Transverse colon (tissue), 4 donors: ENCODE results near the gene ALKBH5. TPM values are rescaled to one million over a fixed set of nuclear protein-coding genes. Genes with fewer than 3 reads are reported as not detected.

Source experiments
- DNase-seq: peaks from one replicate; pipeline ENCODE4 v3.0.0-alpha.2; 2019
- H3K27ac ChIP-seq, 4 donors: fragments of 200-600 bp; sonication (generic); 2 replicates each; pipeline ENCODE4 v1.5.1; 2016 to 2018; ENCODE audit warnings: inconsistent platforms in 4 of 4
- H3K27me3 ChIP-seq: fragments of 200-600 bp; sonication (generic); 2 replicates; pipeline ENCODE4 v1.5.1; 2017; ENCODE audit warnings: inconsistent platforms
- H3K36me3 ChIP-seq, 4 donors: fragments of 200-600 bp; sonication (generic); 2 replicates each; pipeline ENCODE4 v1.5.1; 2017 to 2019; ENCODE audit warnings: inconsistent platforms in 4 of 4
- H3K4me1 ChIP-seq, 4 donors: fragments of 200-600 bp; sonication (generic); 2 replicates each; pipeline ENCODE4 v1.5.1; 2017 to 2020; ENCODE audit warnings: inconsistent platforms in 4 of 4
- H3K4me3 ChIP-seq, 4 donors: fragments of 200-600 bp; sonication (generic); 1 replicate in 1 of 4; 2 replicates in 3 of 4; pipeline versions ENCODE4 v1.5.1 to v1.6.1; 2017 to 2019; ENCODE audit warnings: inconsistent platforms in 4 of 4
- H3K9me3 ChIP-seq, 2 donors: fragments of 200-600 bp; sonication (generic); 2 replicates each; pipeline ENCODE4 v1.5.1; 2017 to 2019; ENCODE audit warnings: inconsistent platforms in 2 of 2
- CTCF ChIP-seq, 5 experiments: fragments of 200-600 bp in 3 of 5; fragments of 450-650 bp in 2 of 5; sonication (generic) in 3 of 5; IDR thresholded peaks; 1 replicate in 2 of 5; 2 replicates in 3 of 5; pipeline ENCODE4 v1.5.1; 2016 to 2017; ENCODE audit warnings: antibody characterized with exemption in 5 of 5, inconsistent platforms in 3 of 5, mild to moderate bottlenecking in 2 of 5, moderate library complexity in 1 of 5
- EP300 ChIP-seq: sonication (generic); formaldehyde crosslinking; IDR thresholded peaks from one replicate; pipeline ENCODE4 v1.6.1; 2017; ENCODE audit warnings: antibody characterized with exemption, low read depth
- POLR2A ChIP-seq: fragments of 450-650 bp; IDR thresholded peaks from one replicate; pipeline ENCODE4 v1.6.1; 2016; ENCODE audit warnings: antibody characterized with exemption, mild to moderate bottlenecking, moderate library complexity
- POLR2AphosphoS5 ChIP-seq, 3 donors: sonication (generic); formaldehyde crosslinking; IDR thresholded peaks; one replicate each; pipeline ENCODE4 v1.6.1; 2016; ENCODE audit warnings: antibody characterized with exemption in 3 of 3
- WGBS, 2 donors: methylation state at CpG; one replicate each; pipeline ENCODE4 v1.1.5; 2018; ENCODE audit warnings: low coverage in 1 of 2; 5-methylcytosine and 5-hydroxymethylcytosine counted together
- in situ Hi-C, 4 donors: fragments of 200-750 bp; cut with MboI; loops; one replicate each; pipeline versions ENCODE4 v1.15.0 to v1.15.1; 2017; ENCODE audit warnings: low sequenced_read_pairs in 3 of 4, low pct_ligation_motif_present in 1 of 4, low pct_unique_long_range_greater_than_20kb in 1 of 4
- intact Hi-C: fragments of 100-400 bp; cut with DNase I; formaldehyde crosslinking; loops from one replicate; pipeline ENCODE4 v1.15.1; 2023; ENCODE audit warnings: low total_unique reads
- total RNA-seq, 4 donors: library from RNA; depleted of rRNA; stranded (reverse); fragments of >200 nt; gene quantifications; one replicate each; pipeline ENCODE4 v1.1.0, GENCODE V29; 2016

ALKBH5 gene
- total RNA-seq, 4 donors from 2014 or later, result 69.2 to 109 (median 88.4) TPM

GRCh38 chr17:18160128-18160856 lies 23.3 kb upstream of the ALKBH5 start:
- intact Hi-C loops (no loop called here), in situ Hi-C loops (no loop called here)
- H3K36me3 ChIP-seq, result no peaks in the 10 kb centered on the region
- no peaks in the 10 kb centered on the region for H3K27me3 ChIP-seq
- no peak for DNase-seq
- no peak for TF ChIP-seq CTCF (IDR thresholded peaks at IDR 0.05)
- no peak for TF ChIP-seq EP300
- TF ChIP-seq POLR2A, result no peak
- TF ChIP-seq POLR2AphosphoS5 (IDR thresholded peaks at IDR 0.05), result no peak
- H3K4me3 ChIP-seq, result no peak overlapping the region
- 64 to 83% methylated on average over 2 to 5 of the region's 5 CpGs for WGBS, 2 donors
- peaks cover 5 to 6% (median 5%) of the 10 kb centered on the region in 4 donors for H3K4me1 ChIP-seq
- no peaks in the 10 kb centered on the region for H3K9me3 ChIP-seq
- no peak overlapping the region for H3K27ac ChIP-seq

GRCh38 chr17:18161207-18162145 lies 22.2 kb upstream of the ALKBH5 start:
- Histone ChIP-seq H3K4me1 (peaks cover 5 to 6% (median 5%) of the 10 kb centered on the region in 4 donors), H3K27ac (no peak overlapping the region), H3K4me3 (no peak overlapping the region), H3K36me3 (no peaks in the 10 kb centered on the region), H3K27me3 (no peaks in the 10 kb centered on the region), H3K9me3 (no peaks in the 10 kb centered on the region)
- 78% methylated on average over 3 to 12 of the region's 12 CpGs for WGBS, 2 donors
- no peak for DNase-seq
- intact Hi-C loops (no loop called here), in situ Hi-C loops (no loop called here)
- TF ChIP-seq CTCF (IDR thresholded peaks at IDR 0.05) (no peak), EP300 (no peak), POLR2A (no peak), POLR2AphosphoS5 (IDR thresholded peaks at IDR 0.05) (no peak)

DNA sequence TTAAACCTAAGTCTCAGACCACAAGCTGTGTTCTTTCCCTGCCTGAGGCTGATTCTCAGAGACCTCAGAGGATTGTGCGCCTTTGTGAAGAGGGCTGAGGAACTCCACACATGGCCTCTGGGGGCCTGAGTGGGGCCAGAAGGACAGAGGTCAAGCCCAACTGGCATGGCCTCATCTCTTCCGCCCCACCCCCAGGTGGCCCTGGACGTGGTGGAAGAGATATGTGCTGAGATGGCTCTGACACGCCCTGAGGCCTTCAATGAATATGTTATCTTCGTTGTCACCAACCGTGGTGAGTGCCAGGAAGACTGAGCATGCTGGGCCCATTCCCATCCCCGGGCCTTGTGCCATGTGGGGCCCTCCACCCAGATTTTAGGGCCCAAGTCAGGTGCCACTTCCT lies 20.1 kb upstream of the ALKBH5 start:
- no peaks in the 10 kb centered on the region for H3K27me3 ChIP-seq
- 65 to 72% methylated on average over 4 to 7 of the region's 7 CpGs for WGBS, 2 donors
- intact Hi-C loops, result no loop called here
- no peak overlapping the region for H3K27ac ChIP-seq
- in situ Hi-C loops, result no loop called here
- H3K36me3 ChIP-seq, result no peaks in the 10 kb centered on the region
- H3K4me3 ChIP-seq, result no peak overlapping the region
- no peaks in the 10 kb centered on the region for H3K9me3 ChIP-seq
- TF ChIP-seq POLR2A (no peak), EP300 (no peak), CTCF (IDR thresholded peaks at IDR 0.05) (no peak), POLR2AphosphoS5 (IDR thresholded peaks at IDR 0.05) (no peak)
- peaks cover 2 to 3% (median 2%) of the 10 kb centered on the region in 4 donors for H3K4me1 ChIP-seq
- DNase-seq, result no peak

GRCh38 chr17:18166894-18167293 lies 16.7 kb upstream of the ALKBH5 start:
- TF ChIP-seq POLR2AphosphoS5 (IDR thresholded peaks at IDR 0.05), result no peak
- TF ChIP-seq CTCF (IDR thresholded peaks at IDR 0.05), result no peak
- TF ChIP-seq POLR2A, result no peak
- TF ChIP-seq EP300, result no peak
- 49 to 73% methylated on average over 3 to 5 of the region's 5 CpGs for WGBS, 2 donors
- intact Hi-C loops, result no loop called here
- no peaks in the 10 kb centered on the region for H3K27me3 ChIP-seq
- no peak overlapping the region for H3K4me3 ChIP-seq
- no peak overlapping the region for H3K27ac ChIP-seq
- H3K9me3 ChIP-seq, result no peaks in the 10 kb centered on the region
- H3K4me1 ChIP-seq, result no peaks in the 10 kb centered on the region
- DNase-seq, result no peak
- H3K36me3 ChIP-seq, result no peaks in the 10 kb centered on the region
- in situ Hi-C loops, result no loop called here
